ENCODE results near the gene PCNX1.
A peak's percentile ranks its signal among the peaks of the same experiment; 100 is the strongest.

The PCNX1 gene

GRCh38 chr14:70909733-70910614, 2.7 kb downstream of the PCNX1 start:
- H3K27me3 ChIP-seq (replicated peaks in 2 of 5; ENCODE audit: control insufficient read depth in 4 of 5, insufficient read depth in 5 of 5, low read length in 4 of 5): no peaks in the 10 kb centered on the region
- peak in 2 of 3 donors; percentile 40 to 48 for DNase-seq
- 93% methylated on average over 4 of the region's 10 CpGs for WGBS (ENCODE audit: insufficient coverage)
- POLR2A ChIA-PET: interaction anchor here (0.6 kb wide), 1 partner anchor 69 kb away, joined by 3 read pairs; no protein-coding TSS in a partner anchor
- peaks cover 0 to 6% (median 0%) of the 10 kb centered on the region in 4 experiments for H3K36me3 ChIP-seq (ENCODE audit: control insufficient read depth in 4 of 4, insufficient read depth in 4 of 4, low read length in 3 of 4)
- H3K4me3 ChIP-seq (ENCODE audit: control insufficient read depth in 1 of 7, extremely low read depth in 1 of 7, insufficient read depth in 4 of 7, low read depth in 2 of 7, low read length in 6 of 7): peak overlapping the region in 5 of 7 experiments; percentile 20 to 97 (median 89)
- H3K27ac ChIP-seq (ENCODE audit: insufficient read depth in 1 of 2, low read depth in 1 of 2, low read length in 2 of 2, poor library complexity in 1 of 2, severe bottlenecking in 2 of 2): no peak overlapping the region
- CTCF ChIA-PET: interaction anchor here (1.0 to 1.3 kb wide), 3 partner anchors 8 to 62 kb away, joined by 3 to 5 read pairs (median 3); no protein-coding TSS in a partner anchor
- H3K4me1 ChIP-seq (ENCODE audit: control extremely low read depth in 1 of 4, control insufficient read depth in 4 of 4, insufficient read depth in 4 of 4, low read length in 3 of 4): peaks cover 14 to 26% (median 20%) of the 10 kb centered on the region in 4 experiments
- peaks cover 0 to 2% (median 0%) of the 10 kb centered on the region in 5 experiments for H3K9me3 ChIP-seq (ENCODE audit: control extremely low read depth in 1 of 5, control insufficient read depth in 4 of 5, insufficient read depth in 2 of 5, low read depth in 1 of 5, low read length in 4 of 5)

- ChIA-PET POLR2A (no interaction called here), CTCF (interaction anchor here (1.5 kb wide), 1 partner anchor 10 kb away, joined by 5 read pairs; no protein-coding TSS in a partner anchor)
- no peak for DNase-seq
- no peak overlapping the region for H3K27ac ChIP-seq (ENCODE audit: insufficient read depth in 1 of 2, low read depth in 1 of 2, low read length in 2 of 2, poor library complexity in 1 of 2, severe bottlenecking in 2 of 2)
- H3K36me3 ChIP-seq (ENCODE audit: control insufficient read depth in 4 of 4, insufficient read depth in 4 of 4, low read length in 3 of 4): peaks cover 4 to 7% (median 6%) of the 10 kb centered on the region in 4 experiments
- H3K27me3 ChIP-seq (replicated peaks in 2 of 5; ENCODE audit: control insufficient read depth in 4 of 5, insufficient read depth in 5 of 5, low read length in 4 of 5): no peaks in the 10 kb centered on the region
- peaks cover 7 to 22% (median 16%) of the 10 kb centered on the region in 4 experiments for H3K4me1 ChIP-seq (ENCODE audit: control extremely low read depth in 1 of 4, control insufficient read depth in 4 of 4, insufficient read depth in 4 of 4, low read length in 3 of 4)
- peaks cover 0 to 2% (median 0%) of the 10 kb centered on the region in 5 experiments for H3K9me3 ChIP-seq (ENCODE audit: control extremely low read depth in 1 of 5, control insufficient read depth in 4 of 5, insufficient read depth in 2 of 5, low read depth in 1 of 5, low read length in 4 of 5)
- no peak overlapping the region for H3K4me3 ChIP-seq (ENCODE audit: control insufficient read depth in 1 of 7, extremely low read depth in 1 of 7, insufficient read depth in 4 of 7, low read depth in 2 of 7, low read length in 6 of 7)
Measured at GRCh38 chr14:70915415-70915814, 8.2 kb downstream of the PCNX1 start.

- Histone ChIP-seq H3K4me1 (ENCODE audit: control extremely low read depth in 1 of 4, control insufficient read depth in 4 of 4, insufficient read depth in 4 of 4, low read length in 3 of 4) (peaks cover 7 to 28% (median 21%) of the 10 kb centered on the region in 4 experiments), H3K27me3 (replicated peaks in 2 of 5; ENCODE audit: control insufficient read depth in 4 of 5, insufficient read depth in 5 of 5, low read length in 4 of 5) (no peaks in the 10 kb centered on the region), H3K9me3 (ENCODE audit: control extremely low read depth in 1 of 5, control insufficient read depth in 4 of 5, insufficient read depth in 2 of 5, low read depth in 1 of 5, low read length in 4 of 5) (peaks cover 0 to 2% (median 0%) of the 10 kb centered on the region in 5 experiments), H3K36me3 (ENCODE audit: control insufficient read depth in 4 of 4, insufficient read depth in 4 of 4, low read length in 3 of 4) (peaks cover 4 to 7% (median 6%) of the 10 kb centered on the region in 4 experiments), H3K27ac (ENCODE audit: insufficient read depth in 1 of 2, low read depth in 1 of 2, low read length in 2 of 2, poor library complexity in 1 of 2, severe bottlenecking in 2 of 2) (no peak overlapping the region), H3K4me3 (ENCODE audit: control insufficient read depth in 1 of 7, extremely low read depth in 1 of 7, insufficient read depth in 4 of 7, low read depth in 2 of 7, low read length in 6 of 7) (no peak overlapping the region)
- no peak for DNase-seq
- 98% methylated on average over 6 of the region's 7 CpGs for WGBS (ENCODE audit: insufficient coverage)
- ChIA-PET POLR2A (no interaction called here), CTCF (no interaction called here)
Measured at GRCh38 chr14:70916300-70916699, 9.0 kb downstream of the PCNX1 start.

- ChIA-PET CTCF (interaction anchor here (1.0 kb wide), 1 partner anchor 34 kb away, joined by 4 read pairs; no protein-coding TSS in a partner anchor), POLR2A (no interaction called here)
- WGBS (ENCODE audit: insufficient coverage): 100% methylated on average over 3 of the region's 4 CpGs
Measured at GRCh38 chr14:70916799-70917198, 9.5 kb downstream of the PCNX1 start.

GRCh38 chr14:70917633-70918032, 10.4 kb downstream of the PCNX1 start:
- DNase-seq: peak in 2 of 3 donors; percentile 22 to 31
- Histone ChIP-seq H3K27ac (ENCODE audit: insufficient read depth in 1 of 2, low read depth in 1 of 2, low read length in 2 of 2, poor library complexity in 1 of 2, severe bottlenecking in 2 of 2) (no peak overlapping the region), H3K27me3 (replicated peaks in 2 of 5; ENCODE audit: control insufficient read depth in 4 of 5, insufficient read depth in 5 of 5, low read length in 4 of 5) (no peaks in the 10 kb centered on the region), H3K4me3 (ENCODE audit: control insufficient read depth in 1 of 7, extremely low read depth in 1 of 7, insufficient read depth in 4 of 7, low read depth in 2 of 7, low read length in 6 of 7) (no peak overlapping the region), H3K9me3 (ENCODE audit: control extremely low read depth in 1 of 5, control insufficient read depth in 4 of 5, insufficient read depth in 2 of 5, low read depth in 1 of 5, low read length in 4 of 5) (peaks cover 0 to 2% (median 0%) of the 10 kb centered on the region in 5 experiments), H3K4me1 (ENCODE audit: control extremely low read depth in 1 of 4, control insufficient read depth in 4 of 4, insufficient read depth in 4 of 4, low read length in 3 of 4) (peaks cover 7 to 32% (median 23%) of the 10 kb centered on the region in 4 experiments), H3K36me3 (ENCODE audit: control insufficient read depth in 4 of 4, insufficient read depth in 4 of 4, low read length in 3 of 4) (peaks cover 4 to 6% (median 5%) of the 10 kb centered on the region in 4 experiments)
- CTCF ChIA-PET: interaction anchor here (1.0 to 1.4 kb wide), 3 partner anchors 8 to 35 kb away, joined by 3 to 4 read pairs (median 4); partner anchors contain the start of gene PCNX1
- 100% methylated on average over 1 of the region's 1 CpG for WGBS (ENCODE audit: insufficient coverage)
- POLR2A ChIA-PET: no interaction called here

More at GRCh38 chr14:70916799-70917198, 9.5 kb downstream of the PCNX1 start:
- Histone ChIP-seq H3K4me3 (ENCODE audit: control insufficient read depth in 1 of 7, extremely low read depth in 1 of 7, insufficient read depth in 4 of 7, low read depth in 2 of 7, low read length in 6 of 7) (no peak overlapping the region), H3K36me3 (ENCODE audit: control insufficient read depth in 4 of 4, insufficient read depth in 4 of 4, low read length in 3 of 4) (peaks cover 4 to 7% (median 6%) of the 10 kb centered on the region in 4 experiments), H3K9me3 (ENCODE audit: control extremely low read depth in 1 of 5, control insufficient read depth in 4 of 5, insufficient read depth in 2 of 5, low read depth in 1 of 5, low read length in 4 of 5) (peaks cover 0 to 2% (median 0%) of the 10 kb centered on the region in 5 experiments), H3K27me3 (replicated peaks in 2 of 5; ENCODE audit: control insufficient read depth in 4 of 5, insufficient read depth in 5 of 5, low read length in 4 of 5) (no peaks in the 10 kb centered on the region), H3K4me1 (ENCODE audit: control extremely low read depth in 1 of 4, control insufficient read depth in 4 of 4, insufficient read depth in 4 of 4, low read length in 3 of 4) (peaks cover 7 to 31% (median 23%) of the 10 kb centered on the region in 4 experiments), H3K27ac (ENCODE audit: insufficient read depth in 1 of 2, low read depth in 1 of 2, low read length in 2 of 2, poor library complexity in 1 of 2, severe bottlenecking in 2 of 2) (no peak overlapping the region)
- DNase-seq: no peak

- no peaks in the 10 kb centered on the region for H3K27me3 ChIP-seq (replicated peaks in 2 of 5; ENCODE audit: control insufficient read depth in 4 of 5, insufficient read depth in 5 of 5, low read length in 4 of 5)
- no peaks in the 10 kb centered on the region for H3K9me3 ChIP-seq (ENCODE audit: control extremely low read depth in 1 of 5, control insufficient read depth in 4 of 5, insufficient read depth in 2 of 5, low read depth in 1 of 5, low read length in 4 of 5)
- POLR2A ChIA-PET: interaction anchor here (0.6 kb wide), 1 partner anchor 33 kb away, joined by 3 read pairs; no protein-coding TSS in a partner anchor
- H3K27ac ChIP-seq (ENCODE audit: insufficient read depth in 1 of 2, low read depth in 1 of 2, low read length in 2 of 2, poor library complexity in 1 of 2, severe bottlenecking in 2 of 2): no peak overlapping the region
- H3K4me3 ChIP-seq (ENCODE audit: control insufficient read depth in 1 of 7, extremely low read depth in 1 of 7, insufficient read depth in 4 of 7, low read depth in 2 of 7, low read length in 6 of 7): peak overlapping the region in 3 of 7 experiments; percentile 1 to 43 (median 33)
- H3K36me3 ChIP-seq (ENCODE audit: control insufficient read depth in 4 of 4, insufficient read depth in 4 of 4, low read length in 3 of 4): peaks cover 3 to 6% (median 5%) of the 10 kb centered on the region in 4 experiments
- CTCF ChIA-PET: no interaction called here
- peaks cover 7 to 32% (median 23%) of the 10 kb centered on the region in 4 experiments for H3K4me1 ChIP-seq (ENCODE audit: control extremely low read depth in 1 of 4, control insufficient read depth in 4 of 4, insufficient read depth in 4 of 4, low read length in 3 of 4)
- peak; percentile 24 to 55 (median 44) for DNase-seq
- 0% methylated on average over 2 of the region's 3 CpGs for WGBS (ENCODE audit: insufficient coverage)
Measured at GRCh38 chr14:70919774-70920173, 12.5 kb downstream of the PCNX1 start.
